ENCODE data around the gene LAMTOR3.

Gene LAMTOR3

GRCh38 chr4:99915449-99915848 is 21.2 kb upstream of the LAMTOR3 start:
- DNase-seq (ENCODE audit: low read depth, low spot score), result no peak
- H3K36me3 ChIP-seq (ENCODE audit: insufficient read depth, insufficient read length, low read length), result peaks cover 5% of the 10 kb centered on the region
- TF ChIP-seq YY1 (IDR thresholded peaks at IDR 0.05; ENCODE audit: insufficient read depth, insufficient read length) (no peak), SUZ12 (IDR thresholded peaks at IDR 0.05; ENCODE audit: extremely low read depth, insufficient read depth, insufficient read length) (no peak), ZNF274 (IDR thresholded peaks at IDR 0.05; ENCODE audit: low read depth, low read length) (no peak)

DNA sequence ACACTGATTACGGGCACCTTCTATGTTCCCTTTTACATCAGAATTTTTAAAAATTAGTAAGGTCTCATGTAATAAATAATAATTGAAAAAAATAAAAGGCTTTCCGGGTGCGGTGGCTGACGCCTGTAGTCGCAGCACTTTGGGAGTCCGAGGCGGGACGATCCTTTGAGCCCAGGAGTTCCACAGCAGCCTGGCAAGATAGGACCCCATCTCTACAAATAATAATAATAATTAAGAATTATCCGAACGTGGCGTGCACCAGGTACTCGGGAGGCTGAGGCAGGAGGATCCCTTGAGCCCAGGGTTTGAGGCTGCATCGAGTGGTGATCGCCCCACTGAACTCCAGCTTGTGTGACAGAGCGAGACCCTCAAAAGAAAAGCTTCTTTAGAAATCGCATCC is 771 bp upstream of the LAMTOR3 start:
- no peaks in the 10 kb centered on the region for H3K4me1 ChIP-seq (ENCODE audit: insufficient read depth, insufficient read length)
- H3K36me3 ChIP-seq (ENCODE audit: insufficient read depth, insufficient read length, low read length), result peaks cover 10% of the 10 kb centered on the region
- no peaks in the 10 kb centered on the region for H3K9me3 ChIP-seq (ENCODE audit: insufficient read depth, low read length)
- peak overlapping the region; percentile 50 for H3K4me3 ChIP-seq (ENCODE audit: insufficient read length, low read depth)
- no peak for DNase-seq (ENCODE audit: low read depth, low spot score)
- peak overlapping the region; percentile 76 for H3K9ac ChIP-seq (ENCODE audit: insufficient read length, low read depth)
- TF ChIP-seq ZNF274 (IDR thresholded peaks at IDR 0.05; ENCODE audit: low read depth, low read length), result no peak
- no peak for TF ChIP-seq SUZ12 (IDR thresholded peaks at IDR 0.05; ENCODE audit: extremely low read depth, insufficient read depth, insufficient read length)
- no peak for TF ChIP-seq YY1 (IDR thresholded peaks at IDR 0.05; ENCODE audit: insufficient read depth, insufficient read length)
- no peaks in the 10 kb centered on the region for H3K27me3 ChIP-seq (ENCODE audit: insufficient read depth, insufficient read length)

More at GRCh38 chr4:99915449-99915848, 21.2 kb upstream of the LAMTOR3 start:
- Histone ChIP-seq H3K4me3 (ENCODE audit: insufficient read length, low read depth) (no peak overlapping the region), H3K9ac (ENCODE audit: insufficient read length, low read depth) (no peak overlapping the region), H3K27me3 (ENCODE audit: insufficient read depth, insufficient read length) (no peaks in the 10 kb centered on the region), H3K9me3 (ENCODE audit: insufficient read depth, low read length) (peaks cover 8% of the 10 kb centered on the region; the same call in 1 of the 2 replicates), H3K4me1 (ENCODE audit: insufficient read depth, insufficient read length) (no peaks in the 10 kb centered on the region)

DNA sequence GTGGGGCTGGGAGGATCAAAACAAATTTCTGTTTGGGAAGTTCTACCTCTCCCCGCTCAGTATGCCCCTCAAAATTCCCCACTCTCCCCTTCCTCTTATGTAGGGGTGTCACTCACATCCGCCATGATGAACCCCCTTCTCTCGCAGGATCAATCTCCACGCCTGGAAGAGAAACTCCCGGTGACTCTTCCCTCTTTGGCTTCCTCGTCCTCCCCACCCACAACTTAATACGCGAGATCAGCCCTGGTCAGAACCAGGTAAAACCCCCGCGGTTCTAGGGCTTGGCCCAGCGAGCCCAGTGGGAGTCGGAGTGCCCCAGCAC is 427 bp downstream of the LAMTOR3 start:
- Histone ChIP-seq H3K9ac (ENCODE audit: insufficient read length, low read depth) (peak overlapping the region; percentile 83), H3K4me1 (ENCODE audit: insufficient read depth, insufficient read length) (no peaks in the 10 kb centered on the region), H3K4me3 (ENCODE audit: insufficient read length, low read depth) (peak overlapping the region; percentile 80), H3K27me3 (ENCODE audit: insufficient read depth, insufficient read length) (no peaks in the 10 kb centered on the region), H3K9me3 (ENCODE audit: insufficient read depth, low read length) (no peaks in the 10 kb centered on the region), H3K36me3 (ENCODE audit: insufficient read depth, insufficient read length, low read length) (peaks cover 9% of the 10 kb centered on the region)
- no peak for DNase-seq (ENCODE audit: low read depth, low spot score)
- TF ChIP-seq YY1 (IDR thresholded peaks at IDR 0.05; ENCODE audit: insufficient read depth, insufficient read length), result no peak
- no peak for TF ChIP-seq ZNF274 (IDR thresholded peaks at IDR 0.05; ENCODE audit: low read depth, low read length)
- no peak for TF ChIP-seq SUZ12 (IDR thresholded peaks at IDR 0.05; ENCODE audit: extremely low read depth, insufficient read depth, insufficient read length)

DNA sequence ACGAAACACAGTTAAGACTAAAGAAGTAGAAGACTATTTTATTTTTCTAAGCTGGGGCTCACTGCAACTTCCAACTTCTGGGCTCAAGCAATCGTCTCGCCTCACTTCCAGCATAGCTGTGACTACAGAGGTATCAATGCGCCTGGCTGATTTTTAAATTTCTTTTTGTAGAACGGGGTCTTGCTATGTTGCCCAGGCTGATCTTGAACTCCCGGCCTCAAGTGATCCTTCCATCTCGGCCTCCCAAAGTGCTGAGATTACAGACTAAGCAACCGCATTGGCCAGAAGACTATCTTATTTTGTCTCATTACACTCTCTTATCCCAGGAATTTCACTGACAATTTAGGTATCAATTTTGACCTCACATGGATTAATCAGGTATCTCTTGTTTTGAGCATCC is 1.2 kb downstream of the LAMTOR3 start:
- no peak overlapping the region for H3K9ac ChIP-seq (ENCODE audit: insufficient read length, low read depth)
- H3K9me3 ChIP-seq (ENCODE audit: insufficient read depth, low read length), result no peaks in the 10 kb centered on the region
- DNase-seq (ENCODE audit: low read depth, low spot score), result no peak
- H3K27me3 ChIP-seq (ENCODE audit: insufficient read depth, insufficient read length), result no peaks in the 10 kb centered on the region
- peak overlapping the region; percentile 80 for H3K4me3 ChIP-seq (ENCODE audit: insufficient read length, low read depth)
- TF ChIP-seq YY1 (IDR thresholded peaks at IDR 0.05; ENCODE audit: insufficient read depth, insufficient read length) (no peak), SUZ12 (IDR thresholded peaks at IDR 0.05; ENCODE audit: extremely low read depth, insufficient read depth, insufficient read length) (no peak), ZNF274 (IDR thresholded peaks at IDR 0.05; ENCODE audit: low read depth, low read length) (no peak)
- no peaks in the 10 kb centered on the region for H3K4me1 ChIP-seq (ENCODE audit: insufficient read depth, insufficient read length)
- peaks cover 9% of the 10 kb centered on the region for H3K36me3 ChIP-seq (ENCODE audit: insufficient read depth, insufficient read length, low read length)

DNA sequence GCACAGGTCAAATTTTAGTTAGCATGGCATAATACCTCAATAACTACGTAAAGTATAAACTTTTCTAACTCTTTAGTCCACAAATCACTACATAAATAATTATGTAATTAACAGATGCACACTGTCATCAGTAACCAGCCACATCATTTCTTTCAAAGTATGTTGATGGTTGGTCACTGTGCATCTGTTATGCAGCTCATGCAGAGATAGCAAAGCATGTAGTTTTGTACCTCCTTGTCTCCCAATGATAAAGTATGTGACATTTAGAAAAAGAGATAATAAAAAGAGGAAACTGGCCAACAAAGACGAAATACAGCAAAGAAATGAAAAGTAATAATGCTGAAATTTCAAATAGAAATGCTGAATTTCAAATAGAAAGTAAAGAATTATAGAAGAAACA is 2.9 kb downstream of the LAMTOR3 start:
- Histone ChIP-seq H3K9me3 (ENCODE audit: insufficient read depth, low read length) (no peaks in the 10 kb centered on the region), H3K4me3 (ENCODE audit: insufficient read length, low read depth) (no peak overlapping the region), H3K4me1 (ENCODE audit: insufficient read depth, insufficient read length) (no peaks in the 10 kb centered on the region), H3K9ac (ENCODE audit: insufficient read length, low read depth) (no peak overlapping the region), H3K27me3 (ENCODE audit: insufficient read depth, insufficient read length) (no peaks in the 10 kb centered on the region), H3K36me3 (ENCODE audit: insufficient read depth, insufficient read length, low read length) (peaks cover 9% of the 10 kb centered on the region)
- DNase-seq (ENCODE audit: low read depth, low spot score), result no peak
- no peak for TF ChIP-seq ZNF274 (IDR thresholded peaks at IDR 0.05; ENCODE audit: low read depth, low read length)
- TF ChIP-seq YY1 (IDR thresholded peaks at IDR 0.05; ENCODE audit: insufficient read depth, insufficient read length), result no peak
- TF ChIP-seq SUZ12 (IDR thresholded peaks at IDR 0.05; ENCODE audit: extremely low read depth, insufficient read depth, insufficient read length), result no peak

- Histone ChIP-seq H3K9me3 (ENCODE audit: insufficient read depth, low read length) (no peaks in the 10 kb centered on the region), H3K36me3 (ENCODE audit: insufficient read depth, insufficient read length, low read length) (peaks cover 20% of the 10 kb centered on the region), H3K4me1 (ENCODE audit: insufficient read depth, insufficient read length) (no peaks in the 10 kb centered on the region), H3K4me3 (ENCODE audit: insufficient read length, low read depth) (no peak overlapping the region), H3K27me3 (ENCODE audit: insufficient read depth, insufficient read length) (no peaks in the 10 kb centered on the region), H3K9ac (ENCODE audit: insufficient read length, low read depth) (no peak overlapping the region)
- TF ChIP-seq SUZ12 (IDR thresholded peaks at IDR 0.05; ENCODE audit: extremely low read depth, insufficient read depth, insufficient read length) (no peak), YY1 (IDR thresholded peaks at IDR 0.05; ENCODE audit: insufficient read depth, insufficient read length) (no peak), ZNF274 (IDR thresholded peaks at IDR 0.05; ENCODE audit: low read depth, low read length) (no peak)
- no peak for DNase-seq (ENCODE audit: low read depth, low spot score)
Measured at GRCh38 chr4:99887837-99888236, 6.4 kb downstream of the LAMTOR3 start.

DNA sequence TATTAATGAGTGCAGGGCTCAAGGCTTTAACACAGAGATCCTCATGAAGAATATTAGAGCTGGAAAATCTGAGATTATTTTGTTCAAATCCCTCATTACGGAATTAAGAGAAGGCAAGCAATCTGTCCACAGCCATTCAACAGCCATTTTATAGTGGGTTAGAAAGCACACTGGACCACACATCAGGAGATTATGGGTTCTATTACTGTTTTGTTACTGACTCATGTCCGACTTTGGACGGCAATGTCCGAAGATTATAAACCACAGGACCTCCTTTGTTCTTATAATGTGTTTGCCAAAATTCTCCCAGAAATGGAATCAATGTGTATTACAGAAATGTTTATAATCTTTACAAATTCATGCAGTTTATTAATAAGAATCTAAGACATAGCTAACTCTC is 8.1 kb downstream of the LAMTOR3 start:
- Histone ChIP-seq H3K4me1 (ENCODE audit: insufficient read depth, insufficient read length) (no peaks in the 10 kb centered on the region), H3K27me3 (ENCODE audit: insufficient read depth, insufficient read length) (no peaks in the 10 kb centered on the region), H3K36me3 (ENCODE audit: insufficient read depth, insufficient read length, low read length) (peaks cover 27% of the 10 kb centered on the region), H3K9me3 (ENCODE audit: insufficient read depth, low read length) (no peaks in the 10 kb centered on the region), H3K4me3 (ENCODE audit: insufficient read length, low read depth) (no peak overlapping the region), H3K9ac (ENCODE audit: insufficient read length, low read depth) (no peak overlapping the region)
- TF ChIP-seq YY1 (IDR thresholded peaks at IDR 0.05; ENCODE audit: insufficient read depth, insufficient read length) (no peak), ZNF274 (IDR thresholded peaks at IDR 0.05; ENCODE audit: low read depth, low read length) (no peak), SUZ12 (IDR thresholded peaks at IDR 0.05; ENCODE audit: extremely low read depth, insufficient read depth, insufficient read length) (no peak)
- no peak for DNase-seq (ENCODE audit: low read depth, low spot score)

All from NT2/D1 (cell line).